Measurements from ENCODE around the gene CCL27. TPM values are rescaled to one million over a fixed set of nuclear protein-coding genes. Genes with fewer than 3 reads are reported as not detected.

CCL27 gene
- total RNA-seq, 1 experiment from 2014 or later: 0.95 TPM

GRCh38 chr9:34710023-34710422 lies 47.6 kb upstream of the CCL27 start, which contains the start of gene CCL21:
Gene CCL21, minus strand, starts transcription at chr9:34710136. Its CDS starts 70 bp downstream, at chr9:34710066.
- CTCF ChIA-PET: no interaction called here
- H3K4me1 ChIP-seq (ENCODE audit: control insufficient read depth, insufficient read depth, low read length): no peaks in the 10 kb centered on the region
- intact Hi-C loops (cut with micrococcal nuclease; ENCODE audit: unreplicated experiment): no loop called here

GRCh38 chr9:34709196-34709978 lies 46.9 kb upstream of the CCL27 start:
- peak; percentile 53 for ATAC-seq
- no peaks in the 10 kb centered on the region; the same call in 1 of the 2 replicates for H3K27me3 ChIP-seq (ENCODE audit: control insufficient read depth, insufficient read depth, low read length)
- ChIA-PET CTCF (no interaction called here), POLR2A (interaction anchor here (0.6 kb wide), 1 partner anchor 613 kb away, joined by 8 read pairs; no protein-coding TSS in a partner anchor)
- intact Hi-C loops (cut with micrococcal nuclease; ENCODE audit: unreplicated experiment) (no loop called here), in situ Hi-C loops (cut with HindIII; ENCODE audit: low pct_unique_long_range_greater_than_20kb, low sequenced_read_pairs) (no loop called here)
- H3K4me1 ChIP-seq (ENCODE audit: control insufficient read depth, insufficient read depth, low read length): no peaks in the 10 kb centered on the region
- H3K36me3 ChIP-seq (ENCODE audit: control insufficient read depth, insufficient read depth, low read length): no peaks in the 10 kb centered on the region
- DNase-seq (ENCODE audit: low read depth, low spot score): no peak
- no peak overlapping the region for H3K27ac ChIP-seq (ENCODE audit: low read length)
- H3K9me3 ChIP-seq (ENCODE audit: control insufficient read depth, insufficient read depth, low read depth, low read length): no peaks in the 10 kb centered on the region
- no TSS peak for BruUV-seq (replicated peaks)
- no peak overlapping the region for H3K4me3 ChIP-seq (ENCODE audit: low read depth in 2 of 2, low read length in 2 of 2)
- no peak for TF ChIP-seq TCF7L2 (IDR thresholded peaks at IDR 0.05; ENCODE audit: low read depth, low read length)
- no peak for TF ChIP-seq REST (IDR thresholded peaks at IDR 0.05; ENCODE audit: insufficient read depth in 1 of 2, low read depth in 2 of 2, low read length in 1 of 2)
- TF ChIP-seq SIN3A (IDR thresholded peaks at IDR 0.05; ENCODE audit: borderline replicate concordance, insufficient read depth, low read depth, low read length): no peak
- no peak for TF ChIP-seq POLR2AphosphoS5 (IDR thresholded peaks at IDR 0.05; ENCODE audit: low read depth, low read length)

More at GRCh38 chr9:34710023-34710422, 47.6 kb upstream of the CCL27 start, which contains the start of gene CCL21:
- no peaks in the 10 kb centered on the region; the same call in 1 of the 2 replicates for H3K27me3 ChIP-seq (ENCODE audit: control insufficient read depth, insufficient read depth, low read length)
- H3K9me3 ChIP-seq (ENCODE audit: control insufficient read depth, insufficient read depth, low read depth, low read length): no peaks in the 10 kb centered on the region
- ATAC-seq: peak; percentile 49; the same call in 1 of the 2 replicates
- H3K27ac ChIP-seq (ENCODE audit: low read length): no peak within 1 kb of the TSS
- no peaks in the 10 kb centered on the region for H3K36me3 ChIP-seq (ENCODE audit: control insufficient read depth, insufficient read depth, low read length)
- in situ Hi-C loops (cut with HindIII; ENCODE audit: low pct_unique_long_range_greater_than_20kb, low sequenced_read_pairs): no loop called here
- POLR2A ChIA-PET: no interaction called here
- TF ChIP-seq REST (IDR thresholded peaks at IDR 0.05; ENCODE audit: insufficient read depth in 1 of 2, low read depth in 2 of 2, low read length in 1 of 2): no peak
- no peak for TF ChIP-seq TCF7L2 (IDR thresholded peaks at IDR 0.05; ENCODE audit: low read depth, low read length)
- TF ChIP-seq POLR2AphosphoS5 (IDR thresholded peaks at IDR 0.05; ENCODE audit: low read depth, low read length): no peak
- no peak for TF ChIP-seq SIN3A (IDR thresholded peaks at IDR 0.05; ENCODE audit: borderline replicate concordance, insufficient read depth, low read depth, low read length)
- no peak for TF ChIP-seq CTCF (IDR thresholded peaks at IDR 0.05)
- no TSS peak for BruUV-seq (replicated peaks)
- H3K4me3 ChIP-seq (ENCODE audit: low read depth in 2 of 2, low read length in 2 of 2): no peak within 1 kb of the TSS
- DNase-seq (ENCODE audit: low read depth, low spot score): no peak

Measured in Panc1 (cell line).